Astrocyte of the spinal cord (primary cell): ENCODE data around the gene KCND3.

ENCODE experiments used
- DNase-seq: peaks from one replicate; pipeline ENCODE4 v3.0.0; 2011; ENCODE audit warnings: low read depth, low spot score
- H3K4me3 ChIP-seq: 2 replicates; pipeline ENCODE4 v1.5.1; 2011; ENCODE audit warnings: low read depth, mild to moderate bottlenecking, low read length, moderate library complexity
- in situ Hi-C: cut with HindIII; loops from 2 replicates; pipeline ENCODE4 v1.10.0; 2017; ENCODE audit warnings: low sequenced_read_pairs
- TF ChIP-seq, protein P1 (sequence below): IDR thresholded peaks from 2 replicates; pipeline ENCODE4 v1.5.1; 2012; ENCODE audit warnings: low read depth, mild to moderate bottlenecking, low read length, inconsistent platforms

Gene KCND3

DNA sequence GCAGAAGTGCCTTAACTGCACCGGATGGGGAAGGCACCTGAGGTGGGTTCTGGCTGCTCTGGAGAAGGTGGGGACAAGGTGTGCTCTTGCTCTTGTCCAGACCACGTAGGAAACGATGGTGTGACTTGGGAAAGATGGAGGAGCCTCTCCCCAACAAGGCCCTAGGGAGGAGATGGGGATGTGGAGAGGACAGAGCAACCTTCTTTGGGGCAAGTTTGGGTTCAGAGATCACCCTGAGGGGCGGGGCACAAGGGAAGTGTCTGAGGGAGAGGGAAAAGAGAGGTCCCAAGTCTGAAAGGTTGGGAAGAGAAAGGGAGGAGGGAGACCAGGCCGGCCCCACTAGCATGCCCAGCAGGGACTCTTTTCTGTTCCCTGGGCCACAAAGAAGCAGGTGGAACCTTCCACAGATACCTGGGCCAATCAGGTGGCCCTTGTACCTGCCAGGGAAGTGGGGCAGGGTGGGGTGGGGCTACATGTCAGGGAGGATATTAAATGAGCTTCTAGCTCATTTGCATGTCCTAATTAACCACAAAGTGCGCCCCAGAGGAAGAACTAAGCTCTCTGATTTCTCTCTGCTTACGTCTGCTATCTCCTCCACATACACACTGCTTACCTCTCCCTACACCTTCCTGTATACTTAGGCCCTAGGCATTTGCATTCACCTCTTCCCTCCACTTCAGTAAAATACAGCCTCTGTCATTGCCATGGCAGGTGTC is 266.2 kb downstream of the KCND3 start:
- no peak overlapping the region for H3K4me3 ChIP-seq
- no peak for DNase-seq
- in situ Hi-C loops = no loop called here
- TF ChIP-seq, protein P1, sequence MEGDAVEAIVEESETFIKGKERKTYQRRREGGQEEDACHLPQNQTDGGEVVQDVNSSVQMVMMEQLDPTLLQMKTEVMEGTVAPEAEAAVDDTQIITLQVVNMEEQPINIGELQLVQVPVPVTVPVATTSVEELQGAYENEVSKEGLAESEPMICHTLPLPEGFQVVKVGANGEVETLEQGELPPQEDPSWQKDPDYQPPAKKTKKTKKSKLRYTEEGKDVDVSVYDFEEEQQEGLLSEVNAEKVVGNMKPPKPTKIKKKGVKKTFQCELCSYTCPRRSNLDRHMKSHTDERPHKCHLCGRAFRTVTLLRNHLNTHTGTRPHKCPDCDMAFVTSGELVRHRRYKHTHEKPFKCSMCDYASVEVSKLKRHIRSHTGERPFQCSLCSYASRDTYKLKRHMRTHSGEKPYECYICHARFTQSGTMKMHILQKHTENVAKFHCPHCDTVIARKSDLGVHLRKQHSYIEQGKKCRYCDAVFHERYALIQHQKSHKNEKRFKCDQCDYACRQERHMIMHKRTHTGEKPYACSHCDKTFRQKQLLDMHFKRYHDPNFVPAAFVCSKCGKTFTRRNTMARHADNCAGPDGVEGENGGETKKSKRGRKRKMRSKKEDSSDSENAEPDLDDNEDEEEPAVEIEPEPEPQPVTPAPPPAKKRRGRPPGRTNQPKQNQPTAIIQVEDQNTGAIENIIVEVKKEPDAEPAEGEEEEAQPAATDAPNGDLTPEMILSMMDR = no peak

DNA sequence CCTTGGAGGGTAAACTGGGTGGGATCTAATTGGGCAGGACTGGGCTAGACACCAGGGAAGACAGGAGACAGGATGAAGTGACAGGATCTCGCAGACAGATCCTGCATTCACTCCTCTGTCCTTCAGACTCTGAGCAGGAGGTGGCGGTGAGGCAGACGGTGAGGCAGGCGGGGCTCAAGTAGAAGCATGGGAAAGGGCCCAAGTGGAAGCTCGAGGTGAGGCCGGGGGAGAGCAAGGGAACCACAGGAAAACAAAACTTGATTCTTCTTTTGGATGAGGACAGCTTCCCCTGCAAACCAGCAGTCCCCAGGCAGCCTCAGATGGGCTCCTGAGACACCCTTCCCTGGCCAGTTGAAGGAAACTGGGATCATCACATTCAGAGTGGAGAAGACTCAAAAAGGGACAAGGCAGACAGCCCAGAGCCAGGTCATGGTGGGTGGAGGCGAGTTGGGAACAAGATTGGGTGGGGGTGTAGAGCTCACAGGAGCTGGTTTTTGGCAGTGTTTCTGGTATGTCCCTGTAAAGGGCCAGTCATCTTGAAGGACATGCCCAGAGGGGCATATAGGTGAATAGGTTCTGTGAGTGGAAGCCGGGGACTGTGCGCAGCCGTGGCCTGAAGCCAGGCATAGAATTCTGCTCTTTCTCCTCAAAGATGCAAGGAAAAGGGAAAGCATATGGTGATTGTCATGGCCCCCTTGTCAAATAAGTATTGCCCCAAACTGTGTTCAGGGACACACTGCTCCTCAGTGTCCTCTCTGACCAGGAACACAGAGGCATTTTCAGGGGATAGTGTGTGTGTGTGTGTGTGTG is 268.3 kb downstream of the KCND3 start:
- no peak for DNase-seq
- in situ Hi-C loops = no loop called here
- H3K4me3 ChIP-seq = no peak overlapping the region
- TF ChIP-seq, protein P1 = no peak
